NCI-H1105 (cell line): Measurements from ENCODE around the gene TMSB10.
"Not testable (repeated sequence)": the region's sequence is repeated elsewhere in the genome, so short reads cannot be mapped to it uniquely, and the experiment has no call there.

Experiments
- DNase-seq: peaks from one replicate; lab custom pipeline; 2025; lab: John Stamatoyannopoulos, UW

The TMSB10 gene

DNA sequence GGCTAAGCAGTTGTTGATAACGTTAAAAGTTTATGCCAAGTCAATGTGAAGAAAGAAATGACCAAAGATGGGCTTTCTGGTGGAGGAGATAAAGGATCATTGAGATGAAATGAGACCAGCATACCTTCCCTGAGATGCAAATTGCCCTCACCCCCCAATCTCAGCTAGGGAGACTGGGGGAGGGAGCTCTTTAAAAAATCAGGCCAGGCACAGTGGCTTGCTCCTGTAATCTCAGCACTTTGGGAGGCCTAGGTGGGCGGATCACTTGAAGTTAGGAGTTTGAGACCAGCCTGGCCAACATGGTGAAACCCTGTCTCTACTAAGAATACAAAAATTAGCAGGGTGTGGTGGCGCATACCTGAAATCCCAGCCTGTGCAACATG, 34.6 kb downstream of the TMSB10 start:
- DNase-seq: no peak

- no peak for DNase-seq
Measured at GRCh38 chr2:84940831-84941412, 35.5 kb downstream of the TMSB10 start.

- DNase-seq: no peak
Measured at GRCh38 chr2:84942166-84942565, 36.7 kb downstream of the TMSB10 start.

DNA sequence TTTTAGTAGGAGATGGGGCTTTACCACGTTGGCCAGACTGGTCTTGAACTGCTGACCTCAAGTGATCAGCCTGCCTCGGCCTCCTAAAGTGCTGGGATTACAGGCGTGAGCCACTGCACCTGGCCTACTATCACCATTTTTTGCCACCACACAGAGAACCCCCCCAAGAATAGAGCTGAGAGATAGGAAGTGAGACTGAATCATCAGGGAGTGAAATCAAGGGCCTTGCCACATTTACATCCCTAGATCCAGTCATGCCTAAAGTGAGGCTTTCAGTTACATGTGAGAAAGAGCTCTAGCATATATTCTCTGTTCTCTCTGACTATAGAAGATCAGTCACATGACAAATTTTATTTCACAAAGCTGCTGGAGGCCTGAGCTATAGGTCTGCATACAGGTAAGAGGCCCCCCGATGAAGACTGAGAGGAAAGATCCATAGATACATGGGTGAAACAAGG, 37.5 kb downstream of the TMSB10 start:
- no peak for DNase-seq

GRCh38 chr2:84944295-84944909, 38.9 kb downstream of the TMSB10 start:
- no peak for DNase-seq

DNA sequence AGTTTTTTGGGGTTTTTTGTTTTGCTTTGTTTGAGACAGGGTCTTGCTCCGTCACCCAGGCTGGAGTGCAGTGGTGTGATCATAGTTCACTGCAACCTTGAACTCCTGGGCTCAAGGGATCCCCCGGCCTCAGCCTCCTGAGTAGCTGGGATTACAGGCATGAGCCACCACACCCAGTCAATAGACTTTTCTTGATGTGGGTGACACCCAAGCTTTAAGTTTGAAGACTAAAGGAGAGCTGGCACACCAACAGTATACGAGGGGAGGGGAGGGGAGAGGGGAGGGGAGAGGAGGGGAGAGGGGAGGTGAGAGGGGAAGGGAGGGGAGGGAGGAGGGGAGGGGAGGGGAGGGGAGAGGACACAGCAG, 40.4 kb downstream of the TMSB10 start:
- DNase-seq: not testable (repeated sequence)

DNA sequence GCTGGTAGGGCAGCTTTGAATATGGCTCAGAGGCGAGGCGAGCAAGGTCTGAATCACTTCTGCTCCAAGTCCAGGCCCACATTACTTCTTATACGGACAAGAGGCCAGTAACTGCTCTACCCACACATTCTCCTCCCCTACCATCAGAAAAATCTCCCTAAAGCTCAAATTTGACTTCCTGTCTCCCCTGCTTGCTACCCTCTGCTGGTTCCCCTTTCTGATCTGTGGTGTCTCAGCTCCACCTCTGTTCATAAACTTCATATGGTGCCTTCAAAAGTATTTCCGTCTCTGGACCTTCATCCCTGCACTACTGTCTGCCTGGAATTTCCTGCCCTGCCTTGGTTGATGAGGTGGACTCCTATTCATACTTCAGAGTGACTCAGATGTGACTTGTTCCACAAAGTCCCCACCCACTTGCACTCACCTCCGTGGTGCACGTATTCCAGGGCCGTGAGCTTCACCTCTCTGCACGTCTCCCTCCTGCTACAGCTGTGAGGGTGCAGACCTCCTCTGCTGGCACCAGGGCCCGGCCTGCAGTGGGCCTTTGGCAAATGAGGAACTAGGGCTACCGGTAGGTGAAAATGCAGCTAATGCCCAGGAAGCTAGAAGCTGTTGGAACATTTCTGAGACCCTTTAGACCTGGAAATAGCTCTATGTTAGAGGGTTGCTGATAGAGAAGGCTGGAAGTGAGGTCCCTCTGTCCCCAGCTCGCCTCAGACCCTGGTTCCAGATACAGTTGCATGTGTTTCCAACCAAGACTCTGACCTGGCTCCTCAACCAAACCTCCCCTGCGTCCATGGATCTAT, 41.0 kb downstream of the TMSB10 start:
- no peak for DNase-seq

- DNase-seq: no peak
Measured at GRCh38 chr2:84947010-84947593, 41.6 kb downstream of the TMSB10 start.

- no peak for DNase-seq
Measured at GRCh38 chr2:84953535-84953934, 48.1 kb downstream of the TMSB10 start.

GRCh38 chr2:84954329-84954728, 48.9 kb downstream of the TMSB10 start:
- DNase-seq: no peak
